Immature natural killer cell (primary cell): Measurements from ENCODE around the gene TECPR2. TPM values are rescaled to one million over a fixed set of nuclear protein-coding genes. Genes with fewer than 3 reads are reported as not detected.
"Not testable (repeated sequence)": the region's sequence is repeated elsewhere in the genome, so short reads cannot be mapped to it uniquely, and the experiment has no call there.

Source experiments
- DNase-seq, 3 donors: peaks; one replicate each; pipeline ENCODE4 v3.0.0; 2022; ENCODE audit warnings: mixed read lengths in 1 of 3
- H3K27ac Mint-ChIP-seq, 6 donors: one replicate each; pipeline ENCODE4 v1.8.0; 2020; ENCODE audit warnings: mixed read lengths in 6 of 6, mild to moderate bottlenecking in 5 of 6, inconsistent platforms in 4 of 6, moderate library complexity in 3 of 6
- H3K27me3 Mint-ChIP-seq, 3 donors: one replicate each; pipeline ENCODE4 v1.8.0; 2020 to 2021; ENCODE audit warnings: low read depth in 3 of 3, mild to moderate bottlenecking in 3 of 3, mixed read lengths in 3 of 3, moderate library complexity in 3 of 3, inconsistent platforms in 1 of 3
- H3K36me3 Mint-ChIP-seq, 3 donors: one replicate each; pipeline ENCODE4 v1.8.0; 2020; ENCODE audit warnings: mixed read lengths in 3 of 3, inconsistent platforms in 2 of 3, mild to moderate bottlenecking in 2 of 3
- H3K4me1 Mint-ChIP-seq, 2 donors: one replicate each; pipeline ENCODE4 v1.8.0; 2020; ENCODE audit warnings: inconsistent platforms in 2 of 2, mild to moderate bottlenecking in 2 of 2, mixed read lengths in 2 of 2, moderate library complexity in 1 of 2
- H3K4me3 Mint-ChIP-seq, 5 donors: one replicate each; pipeline ENCODE4 v1.8.0; 2020; ENCODE audit warnings: mild to moderate bottlenecking in 5 of 5, mixed read lengths in 5 of 5, inconsistent platforms in 3 of 5, moderate library complexity in 3 of 5
- H3K9me3 Mint-ChIP-seq, 6 donors: one replicate each; pipeline ENCODE4 v1.8.0; 2020; ENCODE audit warnings: mild to moderate bottlenecking in 6 of 6, mixed read lengths in 6 of 6, inconsistent platforms in 4 of 6, moderate library complexity in 3 of 6
- polyA plus RNA-seq, 3 donors: library from polyadenylated mRNA; unstranded; fragments of 300-500 nt; fragmentation: Illumina TruSeq; gene quantifications; one replicate each; pipeline ENCODE4 v1.2.3, GENCODE V29; 2021

TECPR2 gene
- polyA plus RNA-seq, 3 donors from 2014 or later: 2.2 to 5.5 TPM; not detected in 1

DNA sequence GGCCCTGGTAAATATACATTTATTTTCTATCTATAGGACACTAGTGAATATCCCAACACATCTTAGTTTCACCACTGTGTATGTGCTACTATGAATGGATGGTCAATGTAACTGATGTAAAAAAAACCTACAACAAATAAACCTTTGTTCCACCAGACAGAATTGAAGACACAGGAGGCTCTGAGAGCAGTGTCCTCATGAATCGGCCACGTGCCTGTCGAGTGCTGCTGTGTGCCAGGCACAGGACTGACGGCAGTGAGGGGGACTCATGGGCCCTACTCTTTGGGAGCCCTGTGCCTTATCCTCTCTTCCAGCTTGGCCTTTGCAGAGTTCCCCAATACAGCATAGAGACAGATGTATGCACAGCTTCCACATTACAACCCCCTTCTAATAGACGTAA lies 18.3 kb upstream of the TECPR2 start:
- Mint-ChIP-seq H3K36me3 (peaks cover 15 to 34% (median 24%) of the 10 kb centered on the region in 3 donors), H3K4me1 (peaks cover 0 to 5% of the 10 kb centered on the region in 2 donors), H3K27ac (no peak overlapping the region)

DNA sequence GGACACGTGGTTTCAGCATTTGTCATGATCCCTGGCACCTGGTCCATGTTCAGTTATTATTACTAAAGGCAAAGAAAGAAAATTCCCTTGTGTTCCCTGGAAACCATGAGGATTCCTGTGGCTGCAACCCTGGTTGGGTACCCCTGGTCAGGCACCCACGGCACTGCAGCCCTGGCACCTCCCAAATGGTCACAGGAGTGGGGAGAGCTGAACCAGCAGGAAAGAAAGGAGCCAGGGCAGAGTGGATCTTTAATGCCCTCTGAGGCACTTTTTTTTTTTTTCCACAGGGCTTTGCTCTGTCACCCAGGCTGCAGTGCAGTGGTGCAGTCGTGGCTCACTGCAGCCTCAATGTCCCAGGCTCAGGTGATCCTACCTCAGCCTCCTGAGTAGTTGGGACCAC lies 17.5 kb upstream of the TECPR2 start:
- no peak for DNase-seq
- H3K9me3 Mint-ChIP-seq: no peaks in the 10 kb centered on the region
- no peak overlapping the region for H3K4me3 Mint-ChIP-seq
- peaks cover 21 to 40% (median 30%) of the 10 kb centered on the region in 3 donors for H3K36me3 Mint-ChIP-seq
- peaks cover 0 to 4% (median 0%) of the 10 kb centered on the region in 3 donors for H3K27me3 Mint-ChIP-seq
- peaks cover 0 to 5% of the 10 kb centered on the region in 2 donors for H3K4me1 Mint-ChIP-seq
- peak overlapping the region in 1 of 6 donors; percentile 46 for H3K27ac Mint-ChIP-seq

More for the DNA sequence above, 18.3 kb upstream of the TECPR2 start:
- H3K27me3 Mint-ChIP-seq: peaks cover 0 to 4% (median 0%) of the 10 kb centered on the region in 3 donors
- no peak for DNase-seq
- no peak overlapping the region for H3K4me3 Mint-ChIP-seq
- H3K9me3 Mint-ChIP-seq: no peaks in the 10 kb centered on the region

- no peak for DNase-seq
- H3K36me3 Mint-ChIP-seq: peaks cover 21 to 39% (median 30%) of the 10 kb centered on the region in 3 donors
- no peak overlapping the region for H3K4me3 Mint-ChIP-seq
- H3K27ac Mint-ChIP-seq: no peak overlapping the region
- H3K4me1 Mint-ChIP-seq: peaks cover 0 to 5% of the 10 kb centered on the region in 2 donors
- peaks cover 0 to 4% (median 0%) of the 10 kb centered on the region in 3 donors for H3K27me3 Mint-ChIP-seq
- no peaks in the 10 kb centered on the region for H3K9me3 Mint-ChIP-seq
Observed at GRCh38 chr14:102346645-102347044, 16.1 kb upstream of the TECPR2 start.

DNA sequence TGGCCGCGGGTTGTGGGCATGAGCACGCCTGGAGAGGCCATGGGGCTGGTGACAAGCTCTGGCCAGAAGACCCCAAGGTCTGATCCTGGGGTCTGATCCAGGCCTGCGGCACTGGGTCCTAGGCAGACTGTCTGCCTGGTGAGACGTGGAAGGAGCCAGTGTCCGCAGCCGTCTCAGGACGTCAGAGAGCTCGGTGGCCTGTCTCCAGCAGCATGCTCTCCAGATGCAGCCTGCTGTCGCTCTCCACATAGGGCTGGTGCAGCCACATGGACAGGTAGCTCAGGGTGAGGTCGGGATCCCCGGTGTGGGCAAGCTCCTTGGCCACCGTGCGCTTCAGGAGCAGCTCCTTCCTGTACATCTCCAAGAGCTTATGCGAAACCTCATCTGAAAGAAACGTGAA lies 14.4 kb upstream of the TECPR2 start:
- peaks cover 21 to 40% (median 24%) of the 10 kb centered on the region in 3 donors for H3K36me3 Mint-ChIP-seq
- no peaks in the 10 kb centered on the region for H3K9me3 Mint-ChIP-seq
- H3K27me3 Mint-ChIP-seq: no peaks in the 10 kb centered on the region
- H3K4me3 Mint-ChIP-seq: no peak overlapping the region
- no peak for DNase-seq
- peaks cover 0 to 5% of the 10 kb centered on the region in 2 donors for H3K4me1 Mint-ChIP-seq
- H3K27ac Mint-ChIP-seq: no peak overlapping the region

- peaks cover 16 to 48% (median 24%) of the 10 kb centered on the region in 3 donors for H3K36me3 Mint-ChIP-seq
- no peak overlapping the region for H3K4me3 Mint-ChIP-seq
- H3K27ac Mint-ChIP-seq: no peak overlapping the region
- no peaks in the 10 kb centered on the region for H3K27me3 Mint-ChIP-seq
- no peaks in the 10 kb centered on the region for H3K9me3 Mint-ChIP-seq
- H3K4me1 Mint-ChIP-seq: no peaks in the 10 kb centered on the region
- no peak for DNase-seq
Observed at GRCh38 chr14:102351023-102351422, 11.7 kb upstream of the TECPR2 start.

GRCh38 chr14:102351593-102351992 lies 11.1 kb upstream of the TECPR2 start:
- not testable (repeated sequence) for DNase-seq, H3K27ac Mint-ChIP-seq, H3K9me3 Mint-ChIP-seq, H3K4me1 Mint-ChIP-seq, H3K27me3 Mint-ChIP-seq, H3K4me3 Mint-ChIP-seq
- H3K36me3 Mint-ChIP-seq: peaks cover 17 to 49% (median 24%) of the 10 kb centered on the region in 3 donors

DNA sequence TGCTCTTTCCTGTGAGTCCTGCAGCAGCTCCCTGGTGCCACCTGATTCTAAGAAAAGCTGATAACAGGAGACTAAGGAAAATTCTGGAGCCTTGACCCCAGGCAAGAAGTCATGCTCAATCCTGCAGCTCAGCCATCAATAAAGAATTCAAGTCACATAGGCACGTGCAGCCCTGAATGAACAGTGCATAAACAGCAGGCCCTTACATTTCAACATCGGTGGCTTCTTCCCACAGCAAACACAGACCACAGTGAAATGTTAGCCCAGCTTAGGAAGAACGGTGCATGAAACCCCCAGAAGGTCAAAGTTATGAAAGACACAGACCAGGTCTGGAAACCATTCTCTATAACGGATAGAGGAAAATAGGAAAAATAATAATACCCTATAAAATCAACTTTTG lies 10.5 kb upstream of the TECPR2 start:
- peak overlapping the region in 1 of 6 donors; percentile 40 for H3K27ac Mint-ChIP-seq
- no peak for DNase-seq
- no peaks in the 10 kb centered on the region for H3K4me1 Mint-ChIP-seq
- H3K4me3 Mint-ChIP-seq: no peak overlapping the region
- peaks cover 21 to 53% (median 24%) of the 10 kb centered on the region in 3 donors for H3K36me3 Mint-ChIP-seq
- H3K27me3 Mint-ChIP-seq: no peaks in the 10 kb centered on the region
- H3K9me3 Mint-ChIP-seq: no peaks in the 10 kb centered on the region

GRCh38 chr14:102353126-102353619 lies 9.6 kb upstream of the TECPR2 start:
- H3K4me3 Mint-ChIP-seq: no peak overlapping the region
- H3K27ac Mint-ChIP-seq: no peak overlapping the region
- no peaks in the 10 kb centered on the region for H3K27me3 Mint-ChIP-seq
- no peaks in the 10 kb centered on the region for H3K4me1 Mint-ChIP-seq
- no peaks in the 10 kb centered on the region for H3K9me3 Mint-ChIP-seq
- no peak for DNase-seq
- H3K36me3 Mint-ChIP-seq: peaks cover 20 to 55% (median 21%) of the 10 kb centered on the region in 3 donors

- Mint-ChIP-seq H3K4me1 (peaks cover 8% of the 10 kb centered on the region in 2 donors), H3K27me3 (no peaks in the 10 kb centered on the region), H3K9me3 (no peaks in the 10 kb centered on the region), H3K36me3 (peaks cover 7 to 41% (median 7%) of the 10 kb centered on the region in 3 donors), H3K4me3 (no peak overlapping the region), H3K27ac (no peak overlapping the region)
- no peak for DNase-seq
Observed at GRCh38 chr14:102356280-102356679, 6.5 kb upstream of the TECPR2 start.

DNA sequence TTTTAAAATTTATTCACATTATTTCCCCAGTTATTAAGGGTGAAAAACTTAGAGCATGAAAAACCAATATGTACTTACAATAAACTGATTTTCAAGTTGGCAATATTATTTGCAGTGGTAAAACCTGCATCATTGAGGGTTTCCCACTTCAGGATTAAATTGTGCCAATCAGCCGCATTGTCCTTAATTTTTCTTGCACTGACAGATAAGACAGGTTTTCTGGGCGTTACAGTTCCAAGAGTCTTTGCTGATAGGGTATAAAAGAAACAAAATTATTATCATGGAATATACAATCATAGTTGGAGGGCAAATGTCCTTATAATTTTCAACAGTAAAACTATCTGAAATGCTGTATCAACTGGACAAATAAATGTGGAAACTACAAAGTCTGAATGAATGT lies 3.4 kb upstream of the TECPR2 start:
- H3K4me1 Mint-ChIP-seq: peaks cover 20 to 21% of the 10 kb centered on the region in 2 donors
- no peaks in the 10 kb centered on the region for H3K9me3 Mint-ChIP-seq
- no peak overlapping the region for H3K4me3 Mint-ChIP-seq
- DNase-seq: no peak
- no peak overlapping the region for H3K27ac Mint-ChIP-seq
- H3K36me3 Mint-ChIP-seq: peaks cover 4 to 28% (median 7%) of the 10 kb centered on the region in 3 donors
- H3K27me3 Mint-ChIP-seq: peaks cover 0 to 8% (median 2%) of the 10 kb centered on the region in 3 donors

GRCh38 chr14:102360388-102360787 lies 2.4 kb upstream of the TECPR2 start:
- Mint-ChIP-seq H3K9me3 (no peaks in the 10 kb centered on the region), H3K4me3 (no peak overlapping the region), H3K27me3 (peaks cover 0 to 8% (median 2%) of the 10 kb centered on the region in 3 donors), H3K27ac (peak overlapping the region in 3 of 6 donors; percentile 83 to 95 (median 86)), H3K36me3 (peaks cover 1 to 20% (median 7%) of the 10 kb centered on the region in 3 donors), H3K4me1 (peaks cover 20 to 21% of the 10 kb centered on the region in 2 donors)
- DNase-seq: no peak

DNA sequence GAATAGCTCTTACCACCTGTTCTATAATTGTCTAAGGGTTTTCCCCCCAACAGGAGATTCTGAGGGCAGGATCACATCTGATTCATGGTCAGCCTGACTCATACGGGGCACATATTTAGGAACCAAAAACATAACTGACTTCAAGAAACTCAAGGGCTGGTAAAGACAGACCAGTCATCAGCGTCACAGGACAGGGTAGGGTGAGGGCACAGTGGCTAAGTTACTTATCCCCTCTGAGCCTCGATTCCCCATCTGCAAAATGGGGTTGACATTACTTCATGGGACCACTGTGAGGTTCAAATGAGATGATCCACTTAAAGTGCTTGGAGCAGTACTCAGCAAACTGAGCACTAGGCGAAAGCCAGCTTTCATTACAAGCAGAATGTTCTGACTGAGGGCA lies 657 bp upstream of the TECPR2 start:
- Mint-ChIP-seq H3K36me3 (peaks cover 0 to 10% (median 3%) of the 10 kb centered on the region in 3 donors), H3K27ac (peak overlapping the region in 5 of 6 donors; percentile 94 to 97 (median 95)), H3K27me3 (peaks cover 0 to 8% (median 2%) of the 10 kb centered on the region in 3 donors), H3K4me3 (peak overlapping the region in 4 of 5 donors; percentile 90 to 97 (median 94)), H3K9me3 (no peaks in the 10 kb centered on the region), H3K4me1 (peaks cover 20 to 27% of the 10 kb centered on the region in 2 donors)
- DNase-seq: peak in 1 of 3 donors; percentile 18

GRCh38 chr14:102363182-102363943 lies 622 bp downstream of the TECPR2 start:
- Mint-ChIP-seq H3K4me1 (peaks cover 24 to 39% of the 10 kb centered on the region in 2 donors), H3K4me3 (peak overlapping the region in 1 of 5 donors; percentile 29), H3K27ac (no peak overlapping the region), H3K36me3 (no peaks in the 10 kb centered on the region), H3K27me3 (peaks cover 0 to 8% (median 2%) of the 10 kb centered on the region in 3 donors), H3K9me3 (no peaks in the 10 kb centered on the region)
- DNase-seq: peak in 1 of 3 donors; percentile 36

DNA sequence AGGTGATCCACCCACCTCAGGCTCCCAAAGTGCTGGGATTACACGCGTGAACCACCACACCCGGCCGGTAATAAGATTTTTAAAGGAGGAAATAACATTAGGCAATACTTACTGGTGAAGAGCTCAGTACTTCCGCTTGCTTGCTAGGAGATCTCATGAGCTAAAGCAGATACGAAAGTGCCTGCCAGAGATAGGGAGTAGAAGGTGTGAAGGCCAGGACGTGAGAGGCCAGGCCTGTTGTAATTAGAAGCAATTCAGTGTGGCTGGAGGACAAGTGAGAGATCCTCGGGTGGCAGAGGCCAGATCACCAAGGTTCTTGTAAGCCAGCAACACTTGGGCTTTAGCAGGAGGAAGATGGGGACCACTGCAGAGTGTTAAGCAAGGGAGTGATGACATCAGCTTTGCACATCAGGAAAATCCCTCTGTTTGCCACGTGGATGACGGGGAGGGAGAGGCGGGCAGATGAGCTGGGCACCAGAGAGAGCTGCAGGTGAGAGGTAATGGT lies 7.6 kb downstream of the TECPR2 start:
- Mint-ChIP-seq H3K36me3 (no peaks in the 10 kb centered on the region), H3K4me1 (peaks cover 13 to 36% of the 10 kb centered on the region in 2 donors), H3K4me3 (no peak overlapping the region), H3K27me3 (peaks cover 0 to 2% (median 0%) of the 10 kb centered on the region in 3 donors), H3K27ac (peak overlapping the region; percentile 19 to 78 (median 47)), H3K9me3 (no peaks in the 10 kb centered on the region)
- no peak for DNase-seq
